T-helper 17 cell (primary cell): Measurements from ENCODE around the gene GALNT15. TPM values are rescaled to one million over a fixed set of nuclear protein-coding genes. Genes with fewer than 3 reads are reported as not detected.

ENCODE experiments used
- ATAC-seq: fragments of 150-1000 bp; cut with Tn5 transposase; 2 replicates; pipeline ENCODE4 v1.10.0; 2021; ENCODE audit warnings: mild to moderate bottlenecking, moderate library complexity
- DNase-seq, 3 donors: peaks; one replicate each; pipeline versions ENCODE4 v3.0.0 to v3.0.0-alpha.2; 2020 to 2021
- H3K9me3 ChIP-seq: one replicate; pipeline ENCODE4 v1.7.0; 2013; ENCODE audit warnings: low read length, mild to moderate bottlenecking; ENCODE audit not compliant: control insufficient read depth, poor library complexity, severe bottlenecking
- H3K27ac Mint-ChIP-seq: one replicate; pipeline ENCODE4 v1.8.0; 2022; ENCODE audit warnings: mild to moderate bottlenecking, moderate library complexity, mixed read lengths
- H3K27me3 Mint-ChIP-seq: one replicate; pipeline ENCODE4 v1.8.0; 2022; ENCODE audit warnings: mixed read lengths
- H3K36me3 Mint-ChIP-seq: one replicate; pipeline ENCODE4 v1.8.0; 2022; ENCODE audit warnings: low read depth, mixed read lengths
- H3K4me1 Mint-ChIP-seq: one replicate; pipeline ENCODE4 v1.8.0; 2022; ENCODE audit warnings: mild to moderate bottlenecking, mixed read lengths
- H3K4me3 Mint-ChIP-seq: one replicate; pipeline ENCODE4 v1.8.0; 2022; ENCODE audit warnings: mild to moderate bottlenecking, moderate library complexity, mixed read lengths
- total RNA-seq, 4 donors: library from RNA in 2 of 4; stranded (reverse) in 2 of 4; gene quantifications; one replicate each; pipeline ENCODE4 v1.2.3 and lab custom pipeline; 2022 to 2026

The GALNT15 gene
- total RNA-seq, 2 donors from 2014 or later: 0.42 TPM; not detected in 1

- no peak overlapping the region for H3K4me3 Mint-ChIP-seq
These were observed 57.5 kb downstream of the GALNT15 start for GRCh38 chr3:16231983-16232382.

GRCh38 chr3:16233806-16234205 is 59.3 kb downstream of the GALNT15 start:
- ATAC-seq: no peak
- no peak overlapping the region for H3K4me3 Mint-ChIP-seq
- no peaks in the 10 kb centered on the region for H3K36me3 Mint-ChIP-seq
- no peak for DNase-seq
- peaks cover 7% of the 10 kb centered on the region for H3K27me3 Mint-ChIP-seq
- H3K9me3 ChIP-seq: no peaks in the 10 kb centered on the region
- peaks cover 2% of the 10 kb centered on the region for H3K4me1 Mint-ChIP-seq
- no peak overlapping the region for H3K27ac Mint-ChIP-seq

More at GRCh38 chr3:16231983-16232382, 57.5 kb downstream of the GALNT15 start:
- ATAC-seq (no peak), DNase-seq (no peak)
- Mint-ChIP-seq H3K27ac (no peak overlapping the region), H3K27me3 (peaks cover 7% of the 10 kb centered on the region), H3K4me1 (peaks cover 2% of the 10 kb centered on the region), H3K36me3 (no peaks in the 10 kb centered on the region)
- H3K9me3 ChIP-seq: no peaks in the 10 kb centered on the region

- H3K9me3 ChIP-seq: no peaks in the 10 kb centered on the region
- no peak overlapping the region for H3K4me3 Mint-ChIP-seq
- peaks cover 2% of the 10 kb centered on the region for H3K4me1 Mint-ChIP-seq
- ATAC-seq (no peak), DNase-seq (no peak)
- H3K36me3 Mint-ChIP-seq: no peaks in the 10 kb centered on the region
- peaks cover 7% of the 10 kb centered on the region for H3K27me3 Mint-ChIP-seq
- no peak overlapping the region for H3K27ac Mint-ChIP-seq
These were observed 59.8 kb downstream of the GALNT15 start for GRCh38 chr3:16234281-16234680.

DNA sequence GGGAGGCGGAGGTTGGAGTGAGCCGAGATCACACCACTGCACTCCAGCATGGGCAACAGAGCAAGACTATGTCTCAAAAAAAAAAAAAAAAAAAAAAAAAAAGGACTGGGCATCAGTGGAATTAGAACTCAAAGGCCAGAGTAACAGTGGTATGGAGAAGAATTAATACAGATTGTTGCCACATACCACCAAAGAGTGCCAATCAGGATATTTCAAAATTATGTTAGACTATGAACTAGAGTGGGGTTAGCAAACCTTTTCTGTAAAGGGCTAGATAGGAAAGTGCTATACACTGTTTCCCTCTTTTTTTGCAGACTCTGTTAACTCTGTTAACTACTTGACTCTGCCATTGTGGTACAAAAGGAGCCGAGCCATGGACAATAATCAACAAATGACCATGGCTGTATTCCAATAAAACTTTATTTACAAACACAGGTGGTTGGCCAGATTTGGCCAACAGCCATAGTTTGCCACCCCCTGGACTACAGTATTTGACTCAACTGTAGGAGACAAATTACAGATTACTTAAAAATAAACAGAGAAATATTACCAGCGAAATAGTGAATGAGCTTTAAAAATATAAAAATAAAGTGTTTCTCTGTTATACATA is 61.7 kb downstream of the GALNT15 start:
- H3K4me1 Mint-ChIP-seq: peaks cover 8% of the 10 kb centered on the region
- no peak overlapping the region for H3K27ac Mint-ChIP-seq
- no peak for DNase-seq
- no peak overlapping the region for H3K4me3 Mint-ChIP-seq
- no peaks in the 10 kb centered on the region for H3K9me3 ChIP-seq
- peaks cover 4% of the 10 kb centered on the region for H3K36me3 Mint-ChIP-seq
- no peak for ATAC-seq
- peaks cover 7% of the 10 kb centered on the region for H3K27me3 Mint-ChIP-seq

DNA sequence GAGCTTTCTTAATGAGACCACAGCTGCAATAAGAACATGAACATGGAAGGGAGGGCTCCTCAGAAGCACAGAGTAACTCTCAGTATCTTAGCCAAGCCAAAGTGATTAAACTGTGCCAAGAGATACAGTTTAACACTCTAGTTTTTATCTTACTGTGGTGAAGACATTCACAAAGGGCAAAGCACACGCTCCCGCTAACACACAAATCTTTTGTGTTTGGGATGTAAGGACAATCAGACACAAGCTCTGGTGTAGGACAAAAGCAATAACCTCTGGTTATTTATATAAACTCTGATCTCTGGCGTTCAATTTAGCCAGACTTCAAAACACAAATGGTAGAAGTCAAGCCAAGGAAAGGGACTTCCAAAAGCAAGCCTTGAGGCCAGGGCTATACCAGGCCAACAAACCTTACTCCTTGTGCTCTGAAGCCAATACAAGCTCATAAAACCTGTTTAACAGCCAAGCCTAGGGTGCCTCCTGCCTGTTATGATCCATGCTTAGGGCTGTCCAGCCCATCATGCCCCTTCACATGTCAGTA is 62.4 kb downstream of the GALNT15 start:
- Mint-ChIP-seq H3K27ac (no peak overlapping the region), H3K27me3 (peaks cover 7% of the 10 kb centered on the region), H3K4me3 (no peak overlapping the region), H3K36me3 (peaks cover 4% of the 10 kb centered on the region), H3K4me1 (peaks cover 8% of the 10 kb centered on the region)
- no peaks in the 10 kb centered on the region for H3K9me3 ChIP-seq
- no peak for DNase-seq
- no peak for ATAC-seq

DNA sequence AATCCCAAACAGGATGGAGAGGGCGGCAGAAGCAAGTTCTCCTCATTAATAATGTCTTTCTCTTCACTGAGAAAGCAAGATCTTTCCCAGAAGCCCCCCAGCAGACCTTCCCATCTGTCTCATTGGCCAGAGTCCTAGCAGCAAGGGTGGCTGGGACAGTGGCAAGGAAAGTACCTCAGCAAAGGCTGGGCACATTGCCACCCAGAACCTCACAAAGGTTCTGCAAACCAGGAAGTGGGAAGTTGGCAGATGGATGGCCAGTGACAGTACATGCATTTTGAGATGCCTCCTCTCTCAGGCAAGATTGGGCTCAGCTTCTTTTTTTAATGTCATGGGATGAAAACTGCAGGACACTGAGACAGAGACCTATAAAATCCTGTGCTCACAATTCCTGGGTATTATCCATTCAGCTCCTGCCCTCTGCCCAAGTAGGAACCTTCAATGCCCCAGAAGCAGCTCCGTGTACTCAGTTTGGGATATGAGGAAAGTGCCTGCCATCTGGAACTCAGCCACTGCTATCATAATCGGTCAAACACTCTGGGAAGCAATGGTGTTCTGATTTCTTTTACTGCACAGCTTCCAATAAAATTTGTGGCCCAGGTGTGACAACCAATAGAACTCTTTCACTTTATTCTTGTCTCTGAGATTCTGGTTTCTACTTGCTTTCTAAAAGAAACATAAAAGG is 64.7 kb downstream of the GALNT15 start:
- no peak for DNase-seq
- H3K9me3 ChIP-seq: no peaks in the 10 kb centered on the region
- Mint-ChIP-seq H3K4me1 (peaks cover 13% of the 10 kb centered on the region), H3K27ac (no peak overlapping the region), H3K36me3 (peaks cover 5% of the 10 kb centered on the region), H3K4me3 (no peak overlapping the region), H3K27me3 (peaks cover 13% of the 10 kb centered on the region)
- ATAC-seq: no peak

DNA sequence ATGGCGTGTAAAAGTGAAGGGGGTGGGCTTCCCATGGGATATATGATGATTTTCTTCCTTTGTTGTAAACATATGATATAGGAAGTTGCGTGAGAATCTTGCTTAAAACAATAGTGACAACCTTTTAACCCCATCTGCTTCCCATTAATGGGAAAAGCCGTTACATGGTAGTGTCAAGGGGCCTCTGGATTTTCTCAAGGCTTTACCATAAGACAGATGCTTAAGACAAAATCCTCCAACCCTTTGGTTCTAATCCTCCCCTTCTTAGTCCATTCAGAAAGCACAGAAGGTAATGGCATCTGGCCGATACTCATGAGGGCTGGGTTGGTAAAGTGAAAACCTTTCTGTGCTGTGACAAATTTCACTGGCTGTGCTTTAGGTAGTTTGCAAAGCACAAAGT is 65.3 kb downstream of the GALNT15 start:
- Mint-ChIP-seq H3K36me3 (peaks cover 5% of the 10 kb centered on the region), H3K4me3 (no peak overlapping the region), H3K27me3 (peaks cover 8% of the 10 kb centered on the region), H3K4me1 (peaks cover 13% of the 10 kb centered on the region), H3K27ac (no peak overlapping the region)
- no peak for ATAC-seq
- DNase-seq: no peak
- H3K9me3 ChIP-seq: no peaks in the 10 kb centered on the region

DNA sequence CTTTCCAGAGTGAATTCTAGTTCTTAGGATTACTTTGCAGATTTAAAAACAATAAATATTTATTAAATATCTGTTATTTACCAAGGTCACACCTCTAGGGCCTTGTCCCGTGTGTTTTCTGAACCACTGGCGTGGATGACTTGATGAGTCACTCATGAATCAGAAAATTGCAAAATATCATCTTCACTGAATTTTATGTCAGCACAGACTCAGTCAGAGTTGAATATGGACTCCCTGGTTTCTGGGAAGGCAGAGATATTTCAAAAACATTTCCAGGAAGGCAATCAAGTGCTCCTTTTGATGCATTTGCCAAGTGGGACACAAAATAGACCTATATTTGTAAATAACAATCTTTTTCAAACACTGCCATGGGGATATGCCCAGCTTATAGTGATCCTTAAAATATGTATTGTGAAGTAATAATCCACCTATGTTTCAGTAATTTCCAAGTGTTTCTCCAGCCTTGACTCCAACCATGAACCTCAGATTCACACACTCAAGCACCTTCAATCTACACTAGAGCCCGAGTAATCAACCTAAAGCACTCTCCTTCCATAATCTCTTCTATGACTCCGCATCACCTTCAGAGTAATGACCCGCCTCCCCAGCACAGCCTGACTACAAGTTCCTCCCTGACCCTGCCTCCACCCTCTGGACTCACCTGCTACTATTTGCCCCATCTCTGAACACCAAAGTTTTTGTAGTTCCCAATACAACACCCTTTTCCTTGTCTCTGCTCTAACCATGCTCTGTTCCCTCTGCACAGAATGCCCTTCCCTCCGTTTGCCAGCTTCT is 65.9 kb downstream of the GALNT15 start:
- H3K27ac Mint-ChIP-seq: no peak overlapping the region
- ATAC-seq: no peak

DNA sequence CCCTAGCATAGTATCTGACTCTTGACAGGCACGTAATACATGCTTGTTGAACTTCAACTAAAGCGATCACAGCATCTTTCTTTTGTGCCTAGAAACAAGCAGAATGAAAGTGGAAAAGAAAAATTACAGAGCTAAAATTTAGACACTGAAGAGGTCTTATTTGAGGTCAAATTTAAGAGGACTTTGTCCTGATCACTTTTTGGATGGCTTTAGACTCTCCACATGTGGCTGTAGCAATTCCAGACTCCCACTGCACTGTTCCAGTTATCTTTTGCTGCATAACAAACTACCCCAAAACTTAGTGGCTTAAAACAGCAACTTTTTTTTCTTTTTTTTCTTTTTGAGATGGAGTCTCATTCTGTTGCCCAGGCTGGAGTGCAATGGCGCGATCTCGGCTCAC is 66.7 kb downstream of the GALNT15 start:
- Mint-ChIP-seq H3K27ac (no peak overlapping the region), H3K4me3 (no peak overlapping the region), H3K27me3 (peaks cover 7% of the 10 kb centered on the region), H3K4me1 (peaks cover 12% of the 10 kb centered on the region), H3K36me3 (peaks cover 5% of the 10 kb centered on the region)
- DNase-seq (no peak), ATAC-seq (no peak)
- H3K9me3 ChIP-seq: no peaks in the 10 kb centered on the region

More for the DNA sequence above, 65.9 kb downstream of the GALNT15 start:
- H3K9me3 ChIP-seq: no peaks in the 10 kb centered on the region
- no peak overlapping the region for H3K4me3 Mint-ChIP-seq
- peaks cover 5% of the 10 kb centered on the region for H3K36me3 Mint-ChIP-seq
- peaks cover 12% of the 10 kb centered on the region for H3K4me1 Mint-ChIP-seq
- DNase-seq: no peak
- peaks cover 7% of the 10 kb centered on the region for H3K27me3 Mint-ChIP-seq

DNA sequence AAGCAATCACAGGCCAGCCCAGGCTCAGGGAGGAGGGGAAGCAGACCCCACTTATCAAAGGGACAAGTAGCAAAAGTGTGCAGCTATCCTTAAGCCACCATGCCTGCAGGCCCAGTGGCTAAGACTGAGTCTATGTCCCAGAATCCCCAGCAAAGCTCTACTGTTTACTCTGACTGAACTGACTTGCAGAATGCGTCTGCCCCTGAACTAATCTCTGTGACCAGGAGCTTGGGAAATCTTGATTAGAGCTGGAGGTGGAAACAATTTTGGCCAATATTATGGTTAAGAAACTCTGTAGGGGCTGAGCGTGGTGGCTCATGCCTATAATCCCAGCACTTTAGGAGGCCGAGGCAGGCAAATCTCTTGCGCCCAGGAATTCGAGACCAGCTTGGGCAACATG is 67.7 kb downstream of the GALNT15 start:
- H3K27me3 Mint-ChIP-seq: peaks cover 7% of the 10 kb centered on the region
- H3K27ac Mint-ChIP-seq: no peak overlapping the region
- peaks cover 12% of the 10 kb centered on the region for H3K4me1 Mint-ChIP-seq
- DNase-seq (no peak), ATAC-seq (no peak)
- no peak overlapping the region for H3K4me3 Mint-ChIP-seq
- no peaks in the 10 kb centered on the region for H3K9me3 ChIP-seq
- H3K36me3 Mint-ChIP-seq: peaks cover 5% of the 10 kb centered on the region

DNA sequence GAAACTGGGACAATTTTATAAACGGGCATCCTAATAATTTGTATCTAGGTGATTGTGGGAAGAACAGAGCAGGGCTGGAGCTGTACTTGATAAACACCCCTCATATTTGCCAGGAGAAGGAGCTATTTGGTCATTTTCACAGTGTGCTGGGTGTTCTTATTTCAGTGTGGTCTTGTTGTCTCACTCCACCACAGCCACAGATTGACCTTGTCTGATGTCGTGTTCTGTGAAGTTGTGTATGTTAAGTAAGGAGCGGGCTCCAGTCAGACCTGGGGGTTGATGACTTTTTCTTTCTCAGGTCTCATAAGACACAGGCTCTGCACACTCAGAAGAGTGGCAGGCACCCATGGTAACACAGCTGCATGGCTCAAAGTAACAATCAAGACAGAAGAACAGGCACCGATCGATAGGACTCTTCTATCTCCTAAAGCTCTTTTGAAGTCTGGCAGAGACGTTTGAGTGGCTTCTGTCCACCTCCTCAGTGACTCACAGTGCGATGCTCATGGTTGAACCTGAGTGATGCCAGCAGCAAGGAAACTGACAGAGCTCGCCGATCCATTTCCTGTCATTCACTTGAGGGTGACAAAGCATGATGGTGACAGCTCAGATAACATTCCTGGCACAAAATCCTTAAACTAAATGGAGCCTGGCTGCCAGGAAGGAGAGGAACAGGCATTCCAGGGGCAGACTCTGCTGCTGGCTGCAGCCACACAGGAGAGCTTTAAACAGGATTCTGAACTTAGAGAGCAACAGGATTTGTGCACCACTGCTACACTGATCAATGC is 69.4 kb downstream of the GALNT15 start:
- no peak for DNase-seq
- peaks cover 7% of the 10 kb centered on the region for H3K27me3 Mint-ChIP-seq
- H3K4me3 Mint-ChIP-seq: no peak overlapping the region
- peaks cover 5% of the 10 kb centered on the region for H3K36me3 Mint-ChIP-seq
- no peak for ATAC-seq
- peak overlapping the region; percentile 47 for H3K27ac Mint-ChIP-seq
- peaks cover 18% of the 10 kb centered on the region for H3K4me1 Mint-ChIP-seq
- no peaks in the 10 kb centered on the region for H3K9me3 ChIP-seq

- Mint-ChIP-seq H3K27ac (peak overlapping the region; percentile 45), H3K27me3 (peaks cover 7% of the 10 kb centered on the region), H3K4me1 (peaks cover 16% of the 10 kb centered on the region), H3K4me3 (no peak overlapping the region), H3K36me3 (peaks cover 5% of the 10 kb centered on the region)
- H3K9me3 ChIP-seq: no peaks in the 10 kb centered on the region
- ATAC-seq (no peak), DNase-seq (no peak)
These were observed 71.1 kb downstream of the GALNT15 start for GRCh38 chr3:16245609-16246008.
